HG03575 (cell line): ENCODE results near the gene OR9A2.
"Not testable (repeated sequence)": the region's sequence is repeated elsewhere in the genome, so short reads cannot be mapped to it uniquely, and the experiment has no call there.

ENCODE experiments used
- ATAC-seq: cut with Tn5 transposase; IDR thresholded peaks from one replicate; pipeline ENCODE4 v1.9.1; 2021; ENCODE audit not compliant: unreplicated experiment, insufficient number of reproducible peaks, low FRiP score; ENCODE audit errors: extremely low read depth

The OR9A2 gene

DNA sequence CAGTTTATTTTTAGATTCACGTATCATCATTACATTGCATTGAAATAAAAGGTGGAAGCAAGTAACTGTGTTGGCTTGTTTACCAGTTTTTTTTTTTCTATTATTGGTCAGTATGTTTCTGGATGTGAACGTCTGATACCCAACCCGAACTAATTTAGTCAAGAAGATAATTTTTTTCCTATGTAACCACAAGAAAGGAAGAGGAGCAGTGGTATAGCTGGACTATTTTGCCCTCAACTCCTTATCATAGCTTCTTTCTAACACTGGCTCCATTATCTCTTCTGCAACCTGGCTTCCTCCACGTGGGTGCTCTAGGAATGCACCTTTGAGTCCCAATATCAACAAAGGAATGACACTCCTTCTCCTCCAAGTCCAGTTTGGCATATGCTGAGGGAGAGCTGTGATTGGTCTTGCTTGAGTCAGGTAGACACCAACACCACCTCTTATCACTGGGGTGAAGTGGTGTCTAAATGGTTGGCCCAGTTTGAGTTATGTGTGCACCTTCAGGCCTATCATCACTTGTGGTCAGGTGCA, 29.4 kb downstream of the OR9A2 start:
- ATAC-seq: no peak

DNA sequence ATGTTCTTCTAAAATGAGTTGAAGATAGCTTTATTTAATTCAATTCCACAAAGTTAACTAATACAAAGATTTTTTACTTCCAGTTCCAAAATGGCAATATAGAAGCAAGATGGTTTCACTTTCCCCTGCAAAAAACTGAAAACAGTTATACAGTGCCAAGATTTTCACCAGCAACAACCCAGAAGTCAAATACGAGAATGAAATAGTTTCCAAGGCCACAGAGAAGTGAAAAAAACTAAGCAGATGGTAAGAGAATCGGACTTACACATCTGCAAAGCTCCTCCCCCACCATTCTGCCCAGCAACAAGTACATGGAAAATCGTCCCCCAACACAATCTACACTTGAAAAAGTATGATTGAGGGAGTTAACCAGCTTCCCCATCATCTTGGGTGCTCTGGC, 34.5 kb downstream of the OR9A2 start:
- ATAC-seq: no peak

DNA sequence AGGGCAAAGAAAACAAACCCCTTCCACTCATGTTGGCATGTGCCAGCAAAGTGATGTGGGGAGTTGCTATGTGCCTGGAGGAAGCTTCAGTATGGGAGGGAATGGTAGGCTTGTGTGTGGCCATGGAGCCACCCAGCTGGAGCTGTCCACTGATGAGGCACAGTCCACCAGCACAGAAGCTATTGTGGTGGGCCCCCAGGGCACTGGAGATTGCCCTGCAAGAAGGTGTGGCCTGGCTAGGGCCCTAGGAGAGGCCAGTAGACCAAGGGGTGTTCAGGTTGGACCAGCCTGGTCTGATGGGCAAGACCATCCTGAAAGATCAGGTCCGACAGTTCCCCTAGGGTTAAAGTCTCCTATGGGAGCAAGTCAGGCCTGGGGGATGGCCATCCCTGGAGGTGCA, 42.6 kb downstream of the OR9A2 start:
- no peak for ATAC-seq

DNA sequence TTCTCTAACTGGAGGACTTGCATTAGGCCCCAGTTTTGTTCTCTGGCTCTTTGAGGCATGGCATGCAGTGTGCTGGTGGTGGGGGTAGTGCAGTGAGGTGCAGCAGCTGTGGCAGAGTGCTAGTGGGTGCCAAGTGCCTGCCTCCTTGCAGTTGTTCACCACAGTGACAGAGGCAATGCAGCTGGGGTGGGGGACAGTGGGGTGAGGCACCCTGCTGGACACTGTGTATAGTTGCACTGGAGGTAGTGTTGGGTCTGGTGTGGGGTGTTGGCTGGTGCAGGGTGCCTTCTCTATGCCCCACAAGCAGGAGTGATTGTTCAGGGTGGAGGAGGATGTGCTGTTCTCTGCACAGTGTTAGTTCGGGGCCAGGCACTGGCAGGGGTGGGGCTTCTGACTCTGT, 43.1 kb downstream of the OR9A2 start:
- ATAC-seq: no peak

DNA sequence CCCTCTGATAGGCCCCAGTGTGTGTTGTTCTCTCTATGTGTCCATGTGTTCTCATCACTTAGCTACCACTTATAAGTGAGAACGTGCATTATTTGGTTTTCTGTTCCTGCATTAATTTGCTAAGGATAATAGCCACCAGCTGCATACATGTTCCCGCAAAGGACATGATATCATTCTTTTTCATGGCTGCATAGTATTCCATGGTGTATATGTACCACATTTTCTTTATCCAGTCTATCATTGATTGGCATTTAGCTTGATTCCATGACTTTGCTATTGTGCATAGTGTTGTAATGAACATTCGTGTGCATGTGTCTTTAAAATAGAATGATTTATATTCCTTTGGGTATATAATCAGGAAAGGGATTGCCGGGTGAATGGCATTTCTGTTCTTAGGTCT, 48.5 kb downstream of the OR9A2 start:
- ATAC-seq: not testable (repeated sequence)
